Measurements from ENCODE around the gene PKMYT1.

- TF ChIP-seq CTCF (IDR thresholded peaks at IDR 0.05) (no peak), EZH2 (IDR thresholded peaks at IDR 0.05) (no peak), EZH2phosphoT487 (IDR thresholded peaks at IDR 0.05) (no peak)
Measured at GRCh38 chr16:2950773-2951172, 29.5 kb downstream of the PKMYT1 start.

Data from neural progenitor cell (in vitro differentiated cells).